ENCODE results near the gene NKX2-4. TPM values are rescaled to one million over a fixed set of nuclear protein-coding genes. Genes with fewer than 3 reads are reported as not detected.

NKX2-4 gene
- polyA plus RNA-seq, 1 of the 3 experiments (the other 2 are of a cell fraction): not detected

DNA sequence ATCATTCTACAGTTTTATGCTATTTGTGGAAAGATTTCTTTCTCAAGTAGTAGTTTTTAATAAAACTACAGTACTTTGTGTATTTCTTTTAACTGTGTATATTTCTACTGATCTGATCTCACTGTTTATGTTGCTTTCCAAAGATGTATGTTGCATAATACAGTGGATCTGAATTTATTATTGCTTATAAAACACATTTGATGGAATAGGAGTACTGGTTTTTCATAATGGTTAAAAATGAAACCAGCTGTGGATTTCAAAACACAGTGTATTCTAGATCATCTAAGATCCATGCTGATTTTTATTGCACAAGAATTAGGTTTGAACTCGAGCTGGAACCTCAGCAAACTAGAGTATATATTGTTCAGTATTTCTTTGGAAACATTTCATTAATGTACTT is 8.0 kb downstream of the NKX2-4 start:
- Histone ChIP-seq H3K36me3 (replicated peaks in 1 of 2; ENCODE audit: control insufficient read depth in 1 of 2, insufficient read depth in 2 of 2, low read length in 1 of 2) (peaks cover 35 to 59% of the 10 kb centered on the region in 2 experiments), H3K9me3 (no peaks in the 10 kb centered on the region), H2AFZ (ENCODE audit: low read depth) (no peak overlapping the region), H3K27me3 (ENCODE audit: insufficient read depth) (peaks cover 1% of the 10 kb centered on the region), H3K4me2 (no peak overlapping the region), H3K27ac (ENCODE audit: low read depth in 2 of 2, low read length in 1 of 2) (no peak overlapping the region), H3K79me2 (ENCODE audit: insufficient read depth) (no peaks in the 10 kb centered on the region), H3K9me2 (no peaks in the 10 kb centered on the region), H3K4me1 (ENCODE audit: control insufficient read depth in 1 of 2, insufficient read depth in 2 of 2, low read depth in 1 of 2, low read length in 1 of 2) (no peaks in the 10 kb centered on the region), H3K4me3 (ENCODE audit: low read depth in 2 of 2, low read length in 1 of 2) (no peak overlapping the region), H3K9ac (no peak overlapping the region), H3F3A (replicated peaks; ENCODE audit: insufficient read depth) (peaks cover 11% of the 10 kb centered on the region), H4K20me1 (ENCODE audit: insufficient read depth) (no peaks in the 10 kb centered on the region)
- CTCF ChIA-PET: interaction anchor here (4.2 kb wide), 1 partner anchor 154 kb away, joined by 22 read pairs; no protein-coding TSS in a partner anchor
- TF ChIP-seq, protein P1, sequence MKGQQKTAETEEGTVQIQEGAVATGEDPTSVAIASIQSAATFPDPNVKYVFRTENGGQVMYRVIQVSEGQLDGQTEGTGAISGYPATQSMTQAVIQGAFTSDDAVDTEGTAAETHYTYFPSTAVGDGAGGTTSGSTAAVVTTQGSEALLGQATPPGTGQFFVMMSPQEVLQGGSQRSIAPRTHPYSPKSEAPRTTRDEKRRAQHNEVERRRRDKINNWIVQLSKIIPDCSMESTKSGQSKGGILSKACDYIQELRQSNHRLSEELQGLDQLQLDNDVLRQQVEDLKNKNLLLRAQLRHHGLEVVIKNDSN (IDR thresholded peaks at IDR 0.05; ENCODE audit: borderline replicate concordance, low read depth): no peak
- TF ChIP-seq JUND (IDR thresholded peaks at IDR 0.05) (no peak), RAD21 (IDR thresholded peaks at IDR 0.05; ENCODE audit: low read length) (no peak), MXI1 (IDR thresholded peaks at IDR 0.05; ENCODE audit: low read depth, low read length) (no peak), EZH2phosphoT487 (IDR thresholded peaks at IDR 0.05; ENCODE audit: borderline replicate concordance, low read depth) (no peak)
- POLR2A ChIA-PET: no interaction called here
- no peak for DNase-seq
- 38% methylated on average over 1 of the region's 1 CpG for WGBS (ENCODE audit: low lambda C conversion rate)

DNA sequence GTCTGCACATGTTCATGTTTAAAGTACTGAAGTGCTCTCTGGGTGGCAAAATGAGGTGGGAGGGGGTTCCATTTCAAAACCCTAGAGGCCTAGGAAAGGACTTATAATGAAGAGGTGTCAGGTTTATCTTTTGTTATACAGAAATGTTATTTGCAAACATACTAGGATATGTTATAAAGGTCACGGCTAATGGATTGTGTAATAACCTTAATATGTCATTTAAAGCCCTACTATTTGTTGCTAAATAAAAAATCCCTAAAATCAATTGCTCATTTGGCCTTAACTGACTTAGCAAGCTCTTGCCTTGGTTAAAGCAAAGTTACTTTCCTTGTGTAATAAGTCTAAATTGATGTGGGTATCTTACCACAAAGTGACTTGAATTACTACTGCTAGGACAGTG is 8.8 kb downstream of the NKX2-4 start:
- no peak overlapping the region for H3K9ac ChIP-seq
- peaks cover 41 to 66% of the 10 kb centered on the region in 2 experiments for H3K36me3 ChIP-seq (replicated peaks in 1 of 2; ENCODE audit: control insufficient read depth in 1 of 2, insufficient read depth in 2 of 2, low read length in 1 of 2)
- H3K4me3 ChIP-seq (ENCODE audit: low read depth in 2 of 2, low read length in 1 of 2): no peak overlapping the region
- no peak for DNase-seq
- no peaks in the 10 kb centered on the region for H4K20me1 ChIP-seq (ENCODE audit: insufficient read depth)
- H3K79me2 ChIP-seq (ENCODE audit: insufficient read depth): no peaks in the 10 kb centered on the region
- ChIA-PET CTCF (interaction anchor here (4.2 kb wide), 1 partner anchor 153 kb away, joined by 22 read pairs; no protein-coding TSS in a partner anchor), POLR2A (no interaction called here)
- no peak overlapping the region for H3K4me2 ChIP-seq
- no peaks in the 10 kb centered on the region for H3K4me1 ChIP-seq (ENCODE audit: control insufficient read depth in 1 of 2, insufficient read depth in 2 of 2, low read depth in 1 of 2, low read length in 1 of 2)
- no peaks in the 10 kb centered on the region for H3K27me3 ChIP-seq (ENCODE audit: insufficient read depth)
- no peak overlapping the region for H2AFZ ChIP-seq (ENCODE audit: low read depth)
- whole genome bisulfite sequencing (ENCODE audit: low lambda C conversion rate): 89% methylated on average over 1 of the region's 1 CpG
- no peaks in the 10 kb centered on the region for H3K9me3 ChIP-seq
- H3K9me2 ChIP-seq: no peaks in the 10 kb centered on the region
- H3F3A ChIP-seq (replicated peaks; ENCODE audit: insufficient read depth): peaks cover 11% of the 10 kb centered on the region
- H3K27ac ChIP-seq (ENCODE audit: low read depth in 2 of 2, low read length in 1 of 2): no peak overlapping the region
- TF ChIP-seq TCF12 (IDR thresholded peaks at IDR 0.05) (no peak), REST (IDR thresholded peaks at IDR 0.05; ENCODE audit: low read depth, low read length) (no peak), USF2 (IDR thresholded peaks at IDR 0.05; ENCODE audit: borderline replicate concordance, low read depth, low read length) (no peak), POLR2AphosphoS5 (IDR thresholded peaks at IDR 0.05; ENCODE audit: low read depth, low read length) (no peak), MXI1 (IDR thresholded peaks at IDR 0.05; ENCODE audit: low read depth, low read length) (no peak), YY1 (IDR thresholded peaks at IDR 0.05; ENCODE audit: low read depth) (no peak)
